SJSA1 (cell line): ENCODE data around the gene DTX3. TPM values are rescaled to one million over a fixed set of nuclear protein-coding genes. Genes with fewer than 3 reads are reported as not detected.
A peak's percentile ranks its signal among the peaks of the same experiment; 100 is the strongest.
"Not testable (repeated sequence)": the region's sequence is repeated elsewhere in the genome, so short reads cannot be mapped to it uniquely, and the experiment has no call there.

Source experiments
- DNase-seq, 2 experiments: peaks; one replicate each; pipeline ENCODE4 v3.0.0-alpha.2; 2015 to 2020; ENCODE audit warnings: low spot score in 2 of 2, low read depth in 1 of 2
- H3K27ac ChIP-seq: fragments of 250-450 bp; sonication (Bioruptor Pico); 2 replicates; pipeline ENCODE4 v1.5.1; 2020; ENCODE audit warnings: mild to moderate bottlenecking, moderate library complexity
- H3K27me3 ChIP-seq: fragments of 250-450 bp; sonication (Bioruptor Pico); replicated peaks from 2 replicates; pipeline ENCODE4 v1.5.1; 2020; ENCODE audit warnings: mild to moderate bottlenecking, moderate library complexity
- H3K36me3 ChIP-seq: fragments of 250-450 bp; sonication (Bioruptor Pico); 2 replicates; pipeline ENCODE4 v1.5.1; 2020; ENCODE audit warnings: mild to moderate bottlenecking
- H3K4me1 ChIP-seq: fragments of 250-450 bp; sonication (Bioruptor Pico); replicated peaks from 2 replicates; pipeline ENCODE4 v1.6.1; 2021; ENCODE audit warnings: mild to moderate bottlenecking
- H3K4me3 ChIP-seq: fragments of 250-450 bp; sonication (Bioruptor Pico); 2 replicates; pipeline ENCODE4 v1.5.1; 2020; ENCODE audit warnings: mild to moderate bottlenecking
- H3K9me3 ChIP-seq: fragments of 250-450 bp; sonication (Bioruptor Pico); replicated peaks from 2 replicates; pipeline ENCODE4 v1.5.1; 2020; ENCODE audit warnings: mild to moderate bottlenecking
- total RNA-seq: library from RNA; depleted of rRNA; stranded (reverse); fragments of >200 nt; shearing (Covaris generic); gene quantifications from 2 replicates; pipeline ENCODE4 v1.2.3, GENCODE V29; 2014

The DTX3 gene
- total RNA-seq, 1 experiment from 2014 or later, result 286 TPM

DNA sequence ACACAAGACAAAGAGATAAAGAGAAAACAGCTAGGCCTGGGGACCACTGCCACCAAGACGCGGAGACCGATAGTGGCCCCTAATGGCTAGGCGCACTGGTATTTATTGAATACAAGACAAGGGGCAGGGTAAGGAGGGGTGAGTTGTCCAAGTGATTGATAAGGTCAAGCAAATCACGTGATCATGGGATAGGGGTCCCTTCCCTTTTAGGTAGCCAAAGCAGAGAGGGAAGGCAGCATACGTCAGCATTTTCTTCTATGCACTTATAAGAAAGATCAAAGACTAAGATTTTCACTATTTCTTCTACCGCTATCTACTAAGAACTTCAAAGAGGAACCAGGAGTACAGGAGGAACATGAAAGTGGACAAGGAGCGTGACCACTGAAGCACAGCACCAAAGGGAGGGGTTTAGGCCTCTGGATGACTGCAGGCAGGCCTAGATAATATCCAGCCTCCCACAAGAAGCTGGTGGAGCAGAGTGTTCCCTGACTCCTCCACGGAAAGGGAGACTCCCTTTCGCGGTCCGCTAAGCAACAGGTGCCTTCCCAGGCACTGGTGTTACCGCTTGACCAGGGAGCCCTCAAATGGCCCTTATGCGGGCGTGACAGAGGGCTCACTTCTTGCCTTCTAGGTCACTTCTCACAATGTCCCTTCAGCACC lies 15.5 kb upstream of the DTX3 start:
- H3K9me3 ChIP-seq, H3K4me3 ChIP-seq, H3K27ac ChIP-seq: not testable (repeated sequence)
- Histone ChIP-seq H3K27me3 (peaks cover 38% of the 10 kb centered on the region), H3K4me1 (peaks cover 24% of the 10 kb centered on the region), H3K36me3 (peaks cover 13% of the 10 kb centered on the region)
- DNase-seq, result peak; percentile 75 to 81

DNA sequence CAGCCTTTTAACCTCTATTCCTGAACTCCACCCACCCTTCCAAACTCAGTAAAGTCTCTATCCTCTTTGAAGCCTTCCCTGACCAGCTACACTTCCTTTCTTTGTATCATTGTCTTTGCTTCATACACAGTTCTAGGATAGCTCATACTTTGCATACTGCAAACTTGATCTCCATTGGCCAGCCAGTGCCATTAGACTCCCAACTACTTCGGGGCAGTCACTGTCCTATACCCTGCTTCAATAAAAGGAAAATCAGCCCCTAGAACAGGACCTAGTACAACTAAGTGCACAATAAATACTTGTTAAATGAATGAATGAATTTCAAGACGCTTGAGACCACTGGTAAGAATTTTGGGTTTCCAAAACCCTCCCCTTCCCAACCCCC lies 14.2 kb upstream of the DTX3 start:
- Histone ChIP-seq H3K4me3 (peak overlapping the region; percentile 66), H3K4me1 (peaks cover 24% of the 10 kb centered on the region), H3K36me3 (peaks cover 27% of the 10 kb centered on the region), H3K27me3 (peaks cover 28% of the 10 kb centered on the region), H3K9me3 (0 out of 2 replicates have a peak, but pooled peaks cover 2% of the 10 kb centered on the region), H3K27ac (peak overlapping the region; percentile 0; the same call in 1 of the 2 replicates)
- DNase-seq, result peak in 1 of 2 experiments; percentile 81

DNA sequence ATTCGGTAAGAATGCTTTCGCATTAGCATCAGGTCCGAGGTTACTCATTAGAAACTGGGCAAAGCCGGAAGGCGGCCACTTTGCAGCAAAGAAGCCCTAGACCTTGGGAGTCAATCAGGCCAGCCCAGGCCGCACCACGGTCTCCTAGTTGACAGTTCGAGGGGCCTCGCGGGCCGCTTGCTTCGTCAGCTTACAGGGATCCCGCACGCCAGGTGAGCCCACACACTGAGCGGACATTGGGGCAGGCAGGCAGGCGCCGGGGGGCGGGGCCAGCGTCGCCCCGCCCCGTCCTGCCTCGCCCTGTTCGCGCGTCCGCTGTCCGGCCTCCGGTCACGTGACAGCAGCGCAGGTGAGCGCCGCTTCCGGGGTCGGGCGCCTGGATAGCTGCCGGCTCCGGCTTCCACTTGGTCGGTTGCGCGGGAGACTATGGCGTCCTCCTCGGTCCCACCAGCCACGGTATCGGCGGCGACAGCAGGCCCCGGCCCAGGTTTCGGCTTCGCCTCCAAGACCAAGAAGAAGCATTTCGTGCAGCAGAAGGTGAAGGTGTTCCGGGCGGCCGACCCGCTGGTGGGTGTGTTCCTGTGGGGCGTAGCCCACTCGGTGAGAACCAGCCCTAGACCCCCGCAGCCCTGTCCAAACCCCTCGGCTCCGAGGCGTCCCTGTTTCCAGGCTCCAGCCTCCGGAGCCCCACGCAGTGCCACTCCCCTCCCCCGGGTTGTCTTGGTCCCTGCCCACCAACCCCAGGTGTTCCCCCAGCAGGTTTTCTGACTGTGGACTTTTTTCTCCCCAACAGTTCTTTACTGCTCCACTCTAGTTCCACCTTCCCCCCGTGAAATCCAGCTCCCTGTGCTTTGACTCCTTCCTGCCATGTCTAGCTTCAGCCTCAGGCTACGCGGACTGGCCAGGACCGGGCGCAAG lies 13.5 kb upstream of the DTX3 start, which contains the start of gene PIP4K2C:
TSS of gene PIP4K2C (plus strand) at position 329 of the 918 bp plus-strand sequence. CDS start at position 427, 98 bp downstream.
- peak in 1 of 2 experiments; percentile 100 for DNase-seq
- Histone ChIP-seq H3K4me3 (peak within 1 kb of the TSS; percentile 66), H3K9me3 (0 out of 2 replicates have a peak, but pooled peaks cover 2% of the 10 kb centered on the region), H3K36me3 (peaks cover 33% of the 10 kb centered on the region), H3K4me1 (peaks cover 24% of the 10 kb centered on the region), H3K27me3 (peaks cover 21% of the 10 kb centered on the region), H3K27ac (peak within 1 kb of the TSS; percentile 0; the same call in 1 of the 2 replicates)

DNA sequence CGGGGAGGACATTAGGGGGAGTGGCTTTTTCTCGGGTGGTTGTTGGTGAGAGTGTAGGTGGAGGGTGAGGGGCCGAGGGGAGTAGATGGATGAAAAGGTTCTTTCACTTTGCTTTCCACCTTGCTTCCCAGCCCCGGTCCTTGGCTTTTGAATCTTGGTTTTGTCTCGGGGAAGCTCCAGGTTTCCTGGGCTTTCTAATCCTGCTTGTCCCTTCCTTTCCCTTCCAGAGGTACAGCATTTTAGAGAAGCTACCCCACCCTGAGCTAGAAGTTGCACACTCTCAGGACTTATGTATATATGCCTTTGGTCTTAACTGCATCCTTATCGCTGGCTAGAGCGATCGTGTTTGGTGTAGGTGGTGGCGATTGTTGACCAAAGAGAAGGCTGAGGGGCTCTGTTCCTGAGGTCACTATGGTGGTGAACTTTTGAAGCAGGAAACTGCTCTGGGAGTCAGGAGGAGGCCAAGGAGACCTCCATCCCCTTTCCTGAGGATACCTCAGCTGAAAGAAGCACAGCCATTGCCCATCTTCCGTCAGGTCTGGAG lies 12.8 kb upstream of the DTX3 start:
- Histone ChIP-seq H3K27me3 (peaks cover 14% of the 10 kb centered on the region), H3K4me1 (peaks cover 24% of the 10 kb centered on the region), H3K36me3 (peaks cover 40% of the 10 kb centered on the region), H3K27ac (no peak overlapping the region), H3K4me3 (peak overlapping the region; percentile 66), H3K9me3 (0 out of 2 replicates have a peak, but pooled peaks cover 2% of the 10 kb centered on the region)
- no peak for DNase-seq

DNA sequence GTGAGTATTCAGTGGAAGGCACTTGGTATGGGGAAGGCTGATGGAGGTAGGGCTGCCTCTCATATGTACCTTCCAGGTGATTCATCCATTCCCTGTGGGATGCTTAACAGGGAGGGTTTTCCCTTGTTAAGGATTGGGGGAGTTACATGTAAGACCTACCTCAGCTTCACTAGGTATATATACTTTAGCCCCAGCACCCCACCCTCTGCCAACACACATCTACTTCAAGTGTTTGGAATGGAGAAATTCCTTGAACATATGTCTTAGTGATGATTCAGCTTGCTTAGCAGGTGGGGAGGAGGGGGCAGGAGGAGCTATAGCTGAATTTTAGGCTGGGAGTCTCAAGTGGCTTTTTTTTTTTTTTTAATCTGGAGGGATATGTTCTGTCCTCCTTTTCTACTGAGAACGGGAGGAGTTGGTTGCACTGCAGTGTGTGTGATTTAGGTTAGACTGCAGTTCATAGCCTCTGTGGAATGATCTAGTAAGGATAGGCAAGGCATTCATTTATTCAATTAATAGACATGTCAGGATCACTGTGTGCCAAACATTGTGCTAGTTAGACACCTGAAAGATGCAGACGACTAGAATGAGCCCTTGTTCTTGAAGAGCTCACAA lies 12.0 kb upstream of the DTX3 start:
- Histone ChIP-seq H3K4me1 (peaks cover 24% of the 10 kb centered on the region), H3K27ac (no peak overlapping the region), H3K36me3 (peaks cover 49% of the 10 kb centered on the region), H3K9me3 (0 out of 2 replicates have a peak, but pooled peaks cover 2% of the 10 kb centered on the region), H3K27me3 (peaks cover 7% of the 10 kb centered on the region), H3K4me3 (no peak overlapping the region)
- peak; percentile 79 to 82 for DNase-seq

DNA sequence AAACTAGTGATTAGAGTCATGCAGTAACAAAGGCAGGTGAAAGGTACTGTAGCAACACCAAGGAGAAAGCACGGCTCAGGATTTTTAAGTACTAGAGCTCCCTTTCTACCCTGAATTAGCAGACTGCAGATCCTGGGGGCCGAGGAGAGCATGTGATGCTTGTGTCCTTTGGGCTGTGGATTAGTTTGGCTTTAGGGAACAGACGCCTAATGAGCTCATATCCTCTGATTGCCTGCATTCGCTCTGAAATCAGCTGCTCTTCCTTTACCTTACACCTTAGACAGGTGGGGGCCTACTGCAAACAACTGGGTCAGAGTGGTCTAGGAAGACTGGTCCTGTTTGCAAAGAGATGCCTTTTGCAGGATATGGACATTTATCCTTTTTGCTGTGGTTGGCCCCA lies 11.4 kb upstream of the DTX3 start:
- no peak overlapping the region for H3K27ac ChIP-seq
- DNase-seq, result no peak
- peaks cover 2% of the 10 kb centered on the region for H3K27me3 ChIP-seq
- 0 out of 2 replicates have a peak, but pooled peaks cover 2% of the 10 kb centered on the region for H3K9me3 ChIP-seq
- H3K4me1 ChIP-seq, result peaks cover 24% of the 10 kb centered on the region
- H3K36me3 ChIP-seq, result peaks cover 54% of the 10 kb centered on the region
- H3K4me3 ChIP-seq, result no peak overlapping the region

DNA sequence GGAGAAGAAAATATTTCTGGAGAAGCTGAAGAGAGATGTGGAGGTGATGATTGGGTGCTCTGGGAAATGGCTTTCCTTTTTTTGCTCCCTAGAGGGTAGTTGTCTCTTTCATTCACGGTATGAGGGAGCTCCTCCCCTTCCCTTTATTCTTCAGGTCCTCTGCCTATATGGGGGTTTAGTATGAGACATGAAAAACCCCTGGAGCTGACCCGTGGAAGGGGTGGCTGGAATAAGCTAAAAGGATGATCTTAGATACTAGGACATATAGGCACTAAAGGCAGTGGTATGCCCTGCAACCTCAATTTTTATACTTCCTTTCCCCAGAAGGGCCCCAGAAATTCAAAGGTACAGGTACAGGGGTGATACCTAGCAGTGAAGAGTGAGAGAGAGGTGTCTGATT lies 4.2 kb upstream of the DTX3 start:
- peak; percentile 74 to 86 for DNase-seq
- H3K36me3 ChIP-seq, result peaks cover 83% of the 10 kb centered on the region
- H3K4me3 ChIP-seq, result no peak overlapping the region
- H3K9me3 ChIP-seq, result 0 out of 2 replicates have a peak, but pooled peaks cover 4% of the 10 kb centered on the region
- no peak overlapping the region for H3K27ac ChIP-seq
- H3K27me3 ChIP-seq, result no peaks in the 10 kb centered on the region
- peaks cover 18% of the 10 kb centered on the region for H3K4me1 ChIP-seq

DNA sequence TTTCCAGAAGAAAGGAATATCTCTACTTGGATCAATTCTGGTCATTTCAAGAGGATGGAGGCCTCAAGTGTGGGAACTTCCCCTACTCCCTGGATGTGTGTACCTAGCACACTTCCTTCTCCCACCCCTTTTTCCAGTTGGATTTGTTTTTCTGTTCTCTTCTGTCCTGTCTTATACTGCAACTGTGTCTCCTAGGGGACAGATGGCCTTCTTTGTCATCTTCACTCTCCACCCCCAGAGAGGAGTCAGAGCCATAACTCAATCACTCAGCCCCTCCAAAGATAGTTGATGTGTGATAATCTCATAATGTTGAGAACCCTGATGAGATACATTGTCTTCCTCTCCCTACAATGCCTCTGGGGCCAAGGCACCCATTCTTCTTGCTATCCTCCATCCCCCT lies 2.1 kb upstream of the DTX3 start:
- Histone ChIP-seq H3K36me3 (peaks cover 81% of the 10 kb centered on the region), H3K27ac (no peak overlapping the region), H3K4me3 (no peak overlapping the region), H3K27me3 (no peaks in the 10 kb centered on the region), H3K4me1 (peaks cover 23% of the 10 kb centered on the region), H3K9me3 (0 out of 2 replicates have a peak, but pooled peaks cover 4% of the 10 kb centered on the region)
- DNase-seq, result peak; percentile 77 to 86

DNA sequence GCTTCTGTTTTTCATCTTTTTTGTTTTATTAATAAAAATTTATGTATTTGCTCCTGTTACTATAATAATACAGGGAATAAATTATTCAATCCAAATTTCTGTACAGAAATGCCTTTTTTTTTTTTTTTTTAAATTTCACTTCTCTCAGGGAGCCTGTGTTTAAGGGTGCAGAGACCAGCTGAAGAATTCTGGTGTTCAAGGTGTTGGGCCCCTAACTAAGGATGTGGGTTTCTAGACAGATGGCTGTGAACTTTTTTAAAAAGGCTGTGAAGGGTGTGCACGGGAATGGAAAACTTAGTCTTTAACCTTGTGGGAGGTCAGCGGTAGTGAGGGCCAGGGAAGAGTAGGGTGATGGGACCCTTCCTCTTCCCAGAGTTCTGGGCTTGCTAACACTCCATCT lies 1.3 kb upstream of the DTX3 start:
- peaks cover 82% of the 10 kb centered on the region for H3K36me3 ChIP-seq
- H3K27ac ChIP-seq, result no peak overlapping the region
- H3K9me3 ChIP-seq, result 0 out of 2 replicates have a peak, but pooled peaks cover 4% of the 10 kb centered on the region
- peak; percentile 77 to 83 for DNase-seq
- no peaks in the 10 kb centered on the region for H3K27me3 ChIP-seq
- peaks cover 23% of the 10 kb centered on the region for H3K4me1 ChIP-seq
- no peak overlapping the region for H3K4me3 ChIP-seq

DNA sequence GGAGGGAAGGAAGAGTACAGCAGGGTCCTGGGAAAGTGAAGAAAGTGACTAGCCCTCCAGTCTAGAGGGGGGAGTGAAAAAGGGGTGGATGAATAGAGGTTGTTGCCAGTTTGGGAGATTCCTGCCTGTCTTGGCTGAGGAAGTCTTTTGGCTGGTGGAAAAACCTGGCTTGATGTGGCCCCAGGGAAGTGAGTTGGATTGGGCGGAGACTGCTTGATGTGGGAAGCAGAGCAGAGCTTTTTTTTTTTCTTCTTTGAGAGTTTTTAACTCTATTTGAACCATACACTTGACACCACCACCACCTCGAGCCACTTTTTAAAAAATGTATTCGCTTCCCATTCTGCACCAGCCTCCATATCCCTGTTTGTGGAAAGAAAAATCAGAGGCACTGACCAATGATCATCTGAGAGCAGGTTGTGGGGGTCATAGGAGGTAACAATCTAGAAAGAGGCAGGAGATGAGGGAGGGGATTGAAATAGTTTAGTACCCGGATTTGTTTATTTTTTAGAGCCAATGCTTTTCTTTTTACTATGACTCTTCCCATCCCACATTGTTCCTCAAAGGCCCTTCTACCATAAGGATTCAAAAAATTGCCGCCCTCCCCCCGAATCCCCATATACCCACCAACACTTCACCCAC lies 690 bp upstream of the DTX3 start:
- Histone ChIP-seq H3K4me1 (peaks cover 23% of the 10 kb centered on the region), H3K36me3 (peaks cover 83% of the 10 kb centered on the region), H3K4me3 (peak overlapping the region; percentile 53), H3K27me3 (no peaks in the 10 kb centered on the region), H3K27ac (peak overlapping the region; percentile 69), H3K9me3 (0 out of 2 replicates have a peak, but pooled peaks cover 4% of the 10 kb centered on the region)
- DNase-seq, result peak in 1 of 2 experiments; percentile 80

DNA sequence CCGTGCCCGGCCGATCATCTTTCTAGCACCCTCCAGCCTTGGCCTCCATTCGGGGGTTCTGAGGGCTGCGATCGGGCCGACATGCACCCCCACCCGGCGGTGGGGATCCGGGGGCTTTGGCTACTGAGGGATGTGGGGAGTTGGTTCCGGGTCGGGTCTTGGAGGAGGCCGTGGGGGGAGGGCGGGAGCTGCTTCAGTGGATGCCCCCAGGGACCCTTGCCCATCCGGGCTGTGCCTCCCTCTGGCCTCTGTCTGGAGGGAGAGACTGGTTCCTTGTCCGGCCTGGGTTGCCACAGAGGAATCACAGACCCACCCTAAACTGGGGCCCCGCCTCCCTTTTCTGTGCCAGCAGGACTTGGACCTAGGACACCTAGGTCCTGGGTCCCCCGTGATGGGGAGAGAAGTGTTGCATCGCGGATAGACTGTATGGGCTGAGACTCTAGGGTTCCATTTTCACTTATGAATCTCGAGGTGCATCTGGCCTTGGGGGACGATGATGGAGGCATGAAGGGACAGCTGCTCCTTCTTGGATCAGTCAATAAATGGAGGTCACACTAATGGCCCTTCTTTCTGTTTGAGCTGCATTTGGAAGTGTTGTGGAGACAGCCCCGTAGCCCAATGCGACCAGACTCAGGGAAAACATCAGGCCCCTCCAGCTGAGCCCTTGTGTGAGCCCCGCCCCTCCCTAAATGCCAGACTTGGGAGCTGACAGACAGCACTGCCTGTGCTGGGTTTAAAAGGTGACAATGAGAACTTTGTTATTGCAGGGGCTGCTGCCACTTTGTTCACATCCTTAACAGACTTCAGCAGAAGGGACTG lies 577 bp downstream of the DTX3 start:
- peak overlapping the region; percentile 69 for H3K27ac ChIP-seq
- H3K4me3 ChIP-seq, result peak overlapping the region; percentile 53
- 0 out of 2 replicates have a peak, but pooled peaks cover 4% of the 10 kb centered on the region for H3K9me3 ChIP-seq
- H3K4me1 ChIP-seq, result peaks cover 23% of the 10 kb centered on the region
- no peak for DNase-seq
- H3K36me3 ChIP-seq, result peaks cover 75% of the 10 kb centered on the region
- H3K27me3 ChIP-seq, result no peaks in the 10 kb centered on the region

DNA sequence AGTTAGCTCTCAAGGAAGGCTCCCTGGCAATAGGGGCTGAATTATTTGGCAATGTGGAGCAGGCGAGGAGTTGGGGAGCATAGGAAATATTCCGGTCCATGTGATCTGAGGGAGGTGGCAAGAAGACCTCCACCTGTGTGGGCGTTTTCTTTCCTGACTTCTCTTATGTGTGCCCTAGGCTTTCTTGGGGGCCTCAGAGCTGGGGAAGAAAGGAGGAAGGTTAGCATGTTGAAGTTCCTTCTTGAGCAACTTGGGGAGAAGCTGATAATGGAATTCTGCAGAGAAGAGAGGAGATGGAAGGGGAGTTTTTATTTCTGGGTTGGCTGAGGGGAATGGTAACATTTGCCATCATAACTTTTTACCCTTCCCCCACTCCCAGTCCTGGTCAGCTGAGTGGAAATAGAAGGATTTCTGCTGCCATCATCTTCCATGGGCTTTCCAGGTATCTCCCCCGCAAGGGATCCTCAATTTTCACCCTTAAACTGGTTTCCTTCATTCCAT lies 1.2 kb downstream of the DTX3 start:
- Histone ChIP-seq H3K27me3 (no peaks in the 10 kb centered on the region), H3K4me1 (peaks cover 25% of the 10 kb centered on the region), H3K9me3 (0 out of 2 replicates have a peak, but pooled peaks cover 4% of the 10 kb centered on the region), H3K4me3 (peak overlapping the region; percentile 53), H3K27ac (no peak overlapping the region), H3K36me3 (peaks cover 69% of the 10 kb centered on the region)
- peak; percentile 75 to 85 for DNase-seq
